Inferior parietal cortex (tissue), 1 donor: ENCODE measurements around the gene BRMS1L.

ENCODE experiments used
- DNase-seq: peaks from one replicate; pipeline ENCODE4 v3.0.0-alpha.2; 2016; ENCODE audit errors: extremely low spot score

BRMS1L gene

GRCh38 chr14:35865611-35866324 lies 39.6 kb downstream of the BRMS1L start:
- DNase-seq: no peak

- DNase-seq: no peak
These were observed 40.6 kb downstream of the BRMS1L start for GRCh38 chr14:35866595-35867279.

GRCh38 chr14:35867280-35867629 lies 41.1 kb downstream of the BRMS1L start:
- DNase-seq: no peak

- no peak for DNase-seq
These were observed 49.2 kb downstream of the BRMS1L start for GRCh38 chr14:35875296-35875695.

- no peak for DNase-seq
These were observed 51.1 kb downstream of the BRMS1L start for GRCh38 chr14:35877276-35877675.

GRCh38 chr14:35878272-35879150 lies 52.4 kb downstream of the BRMS1L start:
- DNase-seq: no peak

- DNase-seq: no peak
These were observed 53.1 kb downstream of the BRMS1L start for GRCh38 chr14:35879151-35879648.

GRCh38 chr14:35879654-35880249 lies 53.6 kb downstream of the BRMS1L start:
- DNase-seq: no peak

- no peak for DNase-seq
These were observed 55.1 kb downstream of the BRMS1L start for GRCh38 chr14:35881280-35881679.

GRCh38 chr14:35883677-35884293 lies 57.6 kb downstream of the BRMS1L start:
- DNase-seq: peak; percentile 77

GRCh38 chr14:35890308-35890707 lies 64.2 kb downstream of the BRMS1L start:
- DNase-seq: no peak

- no peak for DNase-seq
These were observed 69.1 kb downstream of the BRMS1L start for GRCh38 chr14:35895256-35895655.

- DNase-seq: peak; percentile 69
These were observed 71.5 kb downstream of the BRMS1L start for GRCh38 chr14:35897616-35898111.

GRCh38 chr14:35898217-35898775 lies 72.2 kb downstream of the BRMS1L start:
- DNase-seq: no peak

- no peak for DNase-seq
These were observed 74.6 kb downstream of the BRMS1L start for GRCh38 chr14:35900741-35901140.

GRCh38 chr14:35909665-35910064 lies 83.5 kb downstream of the BRMS1L start:
- no peak for DNase-seq

- no peak for DNase-seq
These were observed 84.1 kb downstream of the BRMS1L start for GRCh38 chr14:35910191-35910590.

GRCh38 chr14:35911097-35911496 lies 85.0 kb downstream of the BRMS1L start:
- no peak for DNase-seq

- DNase-seq: no peak
These were observed 89.0 kb downstream of the BRMS1L start for GRCh38 chr14:35915185-35915584.

- no peak for DNase-seq
These were observed 89.6 kb downstream of the BRMS1L start for GRCh38 chr14:35915775-35916174.
